HEK293 (cell line): Measurements from ENCODE around the gene GJC2.

Experiments used
- CTCF ChIA-PET: fragments of 350-600 bp; formaldehyde crosslinking; extraction: SDS; loops from one replicate; lab custom pipeline; 2021; ENCODE audit warnings: antibody characterized with exemption; lab: Yijun Ruan, JAX
- POLR2A ChIA-PET: fragments of 300-600 bp; formaldehyde crosslinking; extraction: SDS; loops from one replicate; lab custom pipeline; 2020; ENCODE audit warnings: antibody characterized with exemption, inconsistent platforms; lab: Yijun Ruan, JAX
- H3K27ac ChIP-seq: fragments of 200-500 bp; sonication (Bioruptor generic); 2 replicates; pipeline ENCODE4 v1.5.1; 2014; ENCODE audit warnings: low read depth, low read length, control low read depth, inconsistent platforms; ENCODE audit errors: extremely low read depth
- H3K36me3 ChIP-seq, 2 experiments: fragments of 200-500 bp in 1 of 2; sonication (Bioruptor generic) in 1 of 2; 1 replicate in 1 of 2; 2 replicates in 1 of 2; pipeline ENCODE4 v1.5.1; 2014 to 2017; ENCODE audit warnings: inconsistent platforms in 2 of 2, low read length in 2 of 2; ENCODE audit not compliant: control insufficient read depth in 2 of 2, insufficient read depth in 1 of 2
- H3K4me1 ChIP-seq: fragments of 200-500 bp; sonication (Bioruptor generic); 2 replicates; pipeline ENCODE4 v1.5.1; 2014; ENCODE audit warnings: mild to moderate bottlenecking, low read length, inconsistent platforms; ENCODE audit not compliant: control insufficient read depth, insufficient read depth
- H3K4me3 ChIP-seq: 2 replicates; pipeline ENCODE4 v1.5.1; 2011; ENCODE audit warnings: low read depth, mild to moderate bottlenecking, control low read depth, low read length, moderate library complexity
- H3K9me3 ChIP-seq: fragments of 200-500 bp; sonication (Bioruptor generic); 2 replicates; pipeline ENCODE4 v1.5.1; 2014; ENCODE audit warnings: low read depth, low read length, inconsistent platforms; ENCODE audit not compliant: control insufficient read depth, insufficient read depth
- EGR2 ChIP-seq: fragments of 450-650 bp; formaldehyde crosslinking; IDR thresholded peaks from 2 replicates; pipeline ENCODE4 v1.5.1; 2016; ENCODE audit warnings: low read depth, missing biosample characterization, missing genetic modification characterization
- GLIS2 ChIP-seq: fragments of 450-650 bp; formaldehyde crosslinking; IDR thresholded peaks from 2 replicates; pipeline ENCODE4 v1.5.1; 2016; ENCODE audit warnings: missing biosample characterization, missing genetic modification characterization
- HIC1 ChIP-seq: fragments of 450-650 bp; formaldehyde crosslinking; IDR thresholded peaks from 2 replicates; pipeline ENCODE4 v1.5.1; 2016; ENCODE audit warnings: missing biosample characterization, missing genetic modification characterization
- KLF1 ChIP-seq: fragments of 450-650 bp; formaldehyde crosslinking; IDR thresholded peaks from 2 replicates; pipeline ENCODE4 v1.5.1; 2016; ENCODE audit warnings: missing biosample characterization, missing genetic modification characterization
- KLF17 ChIP-seq: fragments of 450-650 bp; formaldehyde crosslinking; IDR thresholded peaks from 2 replicates; pipeline ENCODE4 v1.5.1; 2016; ENCODE audit warnings: missing biosample characterization, missing genetic modification characterization
- OSR2 ChIP-seq: fragments of 450-650 bp; formaldehyde crosslinking; IDR thresholded peaks from 2 replicates; pipeline ENCODE4 v1.5.1; 2016; ENCODE audit warnings: missing biosample characterization, missing genetic modification characterization
- PRDM1 ChIP-seq: fragments of 450-650 bp; formaldehyde crosslinking; IDR thresholded peaks from 2 replicates; pipeline ENCODE4; 2016; ENCODE audit warnings: missing biosample characterization, missing genetic modification characterization
- SP7 ChIP-seq: fragments of 450-650 bp; formaldehyde crosslinking; IDR thresholded peaks from 2 replicates; pipeline ENCODE4 v1.5.1; 2016; ENCODE audit warnings: missing biosample characterization, missing genetic modification characterization
- ZFHX2 ChIP-seq: fragments of 450-650 bp; formaldehyde crosslinking; conservative IDR thresholded peaks from 2 replicates; pipeline ENCODE4 v1.5.1; 2016; ENCODE audit warnings: missing biosample characterization, missing genetic modification characterization
- ZIC2 ChIP-seq: fragments of 450-650 bp; formaldehyde crosslinking; IDR thresholded peaks from 2 replicates; pipeline ENCODE4 v1.5.1; 2016; ENCODE audit warnings: missing biosample characterization, missing genetic modification characterization
- ZNF146 ChIP-seq: fragments of 450-650 bp; formaldehyde crosslinking; IDR thresholded peaks from 2 replicates; pipeline ENCODE4 v1.5.1; 2016; ENCODE audit warnings: missing biosample characterization, missing genetic modification characterization
- ZNF175 ChIP-seq: fragments of 450-650 bp; formaldehyde crosslinking; IDR thresholded peaks from 2 replicates; pipeline ENCODE4 v1.5.1; 2016; ENCODE audit warnings: missing biosample characterization, missing genetic modification characterization
- ZNF2 ChIP-seq: fragments of 450-650 bp; formaldehyde crosslinking; IDR thresholded peaks from 2 replicates; pipeline ENCODE4 v1.5.1; 2016; ENCODE audit warnings: missing biosample characterization, missing genetic modification characterization
- ZNF214 ChIP-seq: fragments of 450-650 bp; formaldehyde crosslinking; IDR thresholded peaks from 2 replicates; pipeline ENCODE4 v1.5.1; 2017; ENCODE audit warnings: missing biosample characterization, mild to moderate bottlenecking, missing genetic modification characterization, borderline replicate concordance
- ZNF341 ChIP-seq: fragments of 450-650 bp; formaldehyde crosslinking; IDR thresholded peaks from 2 replicates; pipeline ENCODE4; 2016; ENCODE audit warnings: low read depth, missing biosample characterization, missing genetic modification characterization
- ZNF48 ChIP-seq: fragments of 450-650 bp; formaldehyde crosslinking; IDR thresholded peaks from 2 replicates; pipeline ENCODE4 v1.5.1; 2016; ENCODE audit warnings: missing biosample characterization, missing genetic modification characterization
- ZNF513 ChIP-seq: fragments of 450-650 bp; IDR thresholded peaks from 2 replicates; pipeline ENCODE4 v1.5.1; 2018; ENCODE audit warnings: missing biosample characterization, missing genetic modification characterization
- ZNF600 ChIP-seq: fragments of 450-650 bp; formaldehyde crosslinking; IDR thresholded peaks from 2 replicates; pipeline ENCODE4 v1.5.1; 2016; ENCODE audit warnings: missing biosample characterization, missing genetic modification characterization
- ZNF623 ChIP-seq: fragments of 450-650 bp; formaldehyde crosslinking; IDR thresholded peaks from 2 replicates; pipeline ENCODE4 v1.5.1; 2016; ENCODE audit warnings: missing biosample characterization, missing genetic modification characterization
- ZNF658 ChIP-seq: fragments of 450-650 bp; formaldehyde crosslinking; IDR thresholded peaks from 2 replicates; pipeline ENCODE4; 2016; ENCODE audit warnings: missing biosample characterization, missing genetic modification characterization
- ZNF660 ChIP-seq: fragments of 450-650 bp; IDR thresholded peaks from 2 replicates; pipeline ENCODE4 v1.5.1; 2018; ENCODE audit warnings: missing biosample characterization, mild to moderate bottlenecking, missing genetic modification characterization
- ZNF792 ChIP-seq: fragments of 450-650 bp; formaldehyde crosslinking; IDR thresholded peaks from 2 replicates; pipeline ENCODE4 v1.5.1; 2016; ENCODE audit warnings: missing biosample characterization, missing genetic modification characterization
- ZNF843 ChIP-seq: fragments of 450-650 bp; formaldehyde crosslinking; IDR thresholded peaks from 2 replicates; pipeline ENCODE4 v1.5.1; 2016; ENCODE audit warnings: missing biosample characterization, missing genetic modification characterization
- ZSCAN23 ChIP-seq: fragments of 450-650 bp; formaldehyde crosslinking; IDR thresholded peaks from 2 replicates; pipeline ENCODE4 v1.5.1; 2016; ENCODE audit warnings: missing biosample characterization, missing genetic modification characterization
- ZXDB ChIP-seq: fragments of 450-650 bp; formaldehyde crosslinking; IDR thresholded peaks from 2 replicates; pipeline ENCODE4 v1.5.1; 2016; ENCODE audit warnings: missing biosample characterization, missing genetic modification characterization

Gene GJC2

GRCh38 chr1:228152918-228153258 is 3.2 kb downstream of the GJC2 start:
- H3K36me3 ChIP-seq, result peaks cover 0 to 12% of the 10 kb centered on the region in 2 experiments; a peak in 1 of 3 replicates
- H3K4me3 ChIP-seq, result no peak overlapping the region
- TF ChIP-seq ZNF513, result no peak
- no peak for TF ChIP-seq ZXDB (tag by site-specific recombination)
- TF ChIP-seq ZSCAN23 (tag by site-specific recombination), result no peak
- TF ChIP-seq ZNF146, result no peak
- H3K9me3 ChIP-seq, result no peaks in the 10 kb centered on the region
- H3K27ac ChIP-seq, result no peak overlapping the region
- peaks cover 3% of the 10 kb centered on the region; the same call in 1 of the 2 replicates for H3K4me1 ChIP-seq
- CTCF ChIA-PET, result interaction anchor here (0.6 to 2.7 kb wide), 4 partner anchors 12 to 69 kb away, joined by 3 to 14 read pairs (median 10); partner anchors contain the start of gene IBA57
- POLR2A ChIA-PET, result interaction anchor here (9.6 kb wide), 1 partner anchor 11 kb away, joined by 82 read pairs; the partner anchor contains the start of gene IBA57

- TF ChIP-seq EGR2 (tag by site-specific recombination), result 0 out of 2 replicates have a peak, but pooled peaks have one; percentile 45
- no peak for TF ChIP-seq PRDM1 (tag by site-specific recombination)
- peaks cover 3% of the 10 kb centered on the region; the same call in 1 of the 2 replicates for H3K4me1 ChIP-seq
- ChIA-PET POLR2A (interaction anchor here (0.7 to 9.6 kb wide), 2 partner anchors 10 to 60 kb away, joined by 3 to 82 read pairs; partner anchors contain the start of gene IBA57), CTCF (interaction anchor here (0.6 to 1.1 kb wide), 2 partner anchors 10 to 23 kb away, joined by 3 read pairs; no protein-coding TSS in a partner anchor)
- no peaks in the 10 kb centered on the region for H3K36me3 ChIP-seq
- H3K27ac ChIP-seq, result no peak overlapping the region
- H3K9me3 ChIP-seq, result no peaks in the 10 kb centered on the region
- no peak overlapping the region for H3K4me3 ChIP-seq
Observed at GRCh38 chr1:228154021-228154669, 4.4 kb downstream of the GJC2 start.

- H3K4me3 ChIP-seq, result no peak overlapping the region
- POLR2A ChIA-PET, result interaction anchor here (9.6 kb wide), 1 partner anchor 9 kb away, joined by 82 read pairs; the partner anchor contains the start of gene IBA57
- H3K36me3 ChIP-seq, result no peaks in the 10 kb centered on the region
- CTCF ChIA-PET, result interaction anchor here (1.1 kb wide), 1 partner anchor 24 kb away, joined by 3 read pairs; no protein-coding TSS in a partner anchor
- no peak overlapping the region for H3K27ac ChIP-seq
- H3K4me1 ChIP-seq, result peaks cover 3% of the 10 kb centered on the region; the same call in 1 of the 2 replicates
- H3K9me3 ChIP-seq, result no peaks in the 10 kb centered on the region
- TF ChIP-seq SP7 (peak; percentile 41; the same call in 1 of the 2 replicates), KLF17 (tag by site-specific recombination) (peak; percentile 93), ZFHX2 (tag by site-specific recombination) (peak; percentile 72), KLF1 (tag by site-specific recombination) (peak; percentile 36), ZNF2 (tag by site-specific recombination) (no peak), ZNF175 (no peak), ZIC2 (peak; percentile 92), HIC1 (0 out of 2 replicates have a peak, but pooled peaks have one; percentile 13), OSR2 (tag by site-specific recombination) (no peak), ZNF623 (tag by site-specific recombination) (no peak), ZNF843 (no peak), ZXDB (tag by site-specific recombination) (no peak), ZNF600 (tag by site-specific recombination) (0 out of 2 replicates have a peak, but pooled peaks have one; percentile 65), EGR2 (tag by site-specific recombination) (peak; percentile 75), ZNF660 (tag by site-specific recombination) (no peak), ZNF792 (no peak), ZNF48 (tag by site-specific recombination) (no peak), ZNF658 (no peak), ZNF214 (tag by site-specific recombination) (no peak), GLIS2 (tag by site-specific recombination) (peak; percentile 76), ZNF341 (tag by site-specific recombination) (no peak)
Observed at GRCh38 chr1:228154670-228155571, 5.2 kb downstream of the GJC2 start.
